Mesenteric fat pad (tissue), 1 donor: ENCODE data around the gene ITPR2. TPM values are rescaled to one million over a fixed set of nuclear protein-coding genes. Genes with fewer than 3 reads are reported as not detected.

ENCODE experiments used
- DNase-seq: peaks from one replicate; pipeline ENCODE4 v3.0.0-alpha.2; 2020; ENCODE audit warnings: low spot score
- total RNA-seq: library from RNA; stranded (reverse); fragmentation: NEBNext Ultra II Directional; extraction: Animal tissue kit (Norgen Biotek cat#: 25700); gene quantifications from one replicate; pipeline ENCODE4 v1.2.1, GENCODE V29; 2021
- donor health status: DM: yes; HTN: yes; CAD: no.

The ITPR2 gene
- total RNA-seq, 1 donor from 2014 or later = 71.3 TPM

GRCh38 chr12:26580619-26581018, 252.4 kb downstream of the ITPR2 start:
- DNase-seq = no peak

- DNase-seq = no peak
Measured at GRCh38 chr12:26576266-26576665, 256.7 kb downstream of the ITPR2 start.

GRCh38 chr12:26573225-26573909, 259.6 kb downstream of the ITPR2 start:
- DNase-seq = no peak

GRCh38 chr12:26572137-26572536, 260.9 kb downstream of the ITPR2 start:
- DNase-seq = no peak

GRCh38 chr12:26571560-26571959, 261.4 kb downstream of the ITPR2 start:
- no peak for DNase-seq

GRCh38 chr12:26567126-26567525, 265.9 kb downstream of the ITPR2 start:
- no peak for DNase-seq

- DNase-seq = no peak
Measured at GRCh38 chr12:26566675-26567074, 266.3 kb downstream of the ITPR2 start.

- DNase-seq = no peak
Measured at GRCh38 chr12:26566186-26566585, 266.8 kb downstream of the ITPR2 start.

GRCh38 chr12:26564391-26564790, 268.6 kb downstream of the ITPR2 start:
- no peak for DNase-seq

- DNase-seq = no peak
Measured at GRCh38 chr12:26563552-26563951, 269.4 kb downstream of the ITPR2 start.

- no peak for DNase-seq
Measured at GRCh38 chr12:26557326-26557725, 275.7 kb downstream of the ITPR2 start.

- no peak for DNase-seq
Measured at GRCh38 chr12:26556916-26557315, 276.1 kb downstream of the ITPR2 start.

GRCh38 chr12:26555139-26555538, 277.9 kb downstream of the ITPR2 start:
- DNase-seq = no peak

- DNase-seq = no peak
Measured at GRCh38 chr12:26554332-26554731, 278.7 kb downstream of the ITPR2 start.

GRCh38 chr12:26551385-26551784, 281.6 kb downstream of the ITPR2 start:
- no peak for DNase-seq

GRCh38 chr12:26548227-26548626, 284.8 kb downstream of the ITPR2 start:
- no peak for DNase-seq

GRCh38 chr12:26546535-26547314, 286.3 kb downstream of the ITPR2 start:
- DNase-seq = no peak

GRCh38 chr12:26539131-26539530, 293.9 kb downstream of the ITPR2 start:
- no peak for DNase-seq

- no peak for DNase-seq
Measured at GRCh38 chr12:26537651-26538050, 295.3 kb downstream of the ITPR2 start.

GRCh38 chr12:26537126-26537525, 295.9 kb downstream of the ITPR2 start:
- no peak for DNase-seq

GRCh38 chr12:26535826-26536225, 297.2 kb downstream of the ITPR2 start:
- no peak for DNase-seq

- DNase-seq = no peak
Measured at GRCh38 chr12:26534071-26534470, 298.9 kb downstream of the ITPR2 start.

GRCh38 chr12:26533211-26533610, 299.8 kb downstream of the ITPR2 start:
- DNase-seq = no peak
